Skeletal muscle tissue (tissue), 4 donors: ENCODE measurements around the gene C10orf95. TPM values are rescaled to one million over a fixed set of nuclear protein-coding genes. Genes with fewer than 3 reads are reported as not detected.
"Not testable (repeated sequence)": the region's sequence is repeated elsewhere in the genome, so short reads cannot be mapped to it uniquely, and the experiment has no call there.

Experiments used
- H3K27ac ChIP-seq: one replicate; pipeline ENCODE4 v1.7.0; 2013; ENCODE audit warnings: mild to moderate bottlenecking, low read depth, low read length, inconsistent platforms
- H3K27me3 ChIP-seq, 3 donors: one replicate each; pipeline ENCODE4 v1.7.0; 2013; ENCODE audit warnings: low read length in 3 of 3; ENCODE audit not compliant: control insufficient read depth in 3 of 3, insufficient read depth in 3 of 3
- H3K36me3 ChIP-seq, 3 donors: one replicate each; pipeline ENCODE4 v1.7.0; 2013; ENCODE audit warnings: low read length in 3 of 3; ENCODE audit not compliant: control insufficient read depth in 3 of 3, insufficient read depth in 3 of 3
- H3K4me1 ChIP-seq, 3 donors: one replicate each; pipeline ENCODE4 v1.7.0; 2013; ENCODE audit warnings: low read length in 3 of 3, mild to moderate bottlenecking in 3 of 3; ENCODE audit not compliant: control insufficient read depth in 3 of 3, insufficient read depth in 3 of 3
- H3K4me3 ChIP-seq, 3 donors: one replicate each; pipeline ENCODE4 v1.7.0; 2013; ENCODE audit warnings: low read length in 3 of 3
- H3K9ac ChIP-seq, 3 donors: one replicate each; pipeline ENCODE4 v1.7.0; 2013; ENCODE audit warnings: low read length in 3 of 3, mild to moderate bottlenecking in 3 of 3, moderate library complexity in 2 of 3, low read depth in 1 of 3
- H3K9me3 ChIP-seq, 3 donors: one replicate each; pipeline ENCODE4 v1.7.0; 2013; ENCODE audit warnings: low read length in 3 of 3; ENCODE audit not compliant: control insufficient read depth in 3 of 3
- total RNA-seq: library from RNA; depleted of rRNA; stranded (reverse); fragments of >200 nt; gene quantifications from one replicate; pipeline ENCODE4 v1.2.3, GENCODE V29; 2014
- donor health status: Osteomylitis.

C10orf95 gene
- total RNA-seq, 1 donor from 2014 or later, result not detected

- not testable (repeated sequence) for H3K9me3 ChIP-seq, H3K36me3 ChIP-seq, H3K9ac ChIP-seq, H3K4me3 ChIP-seq, H3K27me3 ChIP-seq, H3K27ac ChIP-seq
- peaks cover 15 to 26% (median 16%) of the 10 kb centered on the region in 3 donors for H3K4me1 ChIP-seq
Measured at GRCh38 chr10:102454662-102455487, 3.5 kb upstream of the C10orf95 start.

GRCh38 chr10:102453502-102453901 lies 2.2 kb upstream of the C10orf95 start:
- Histone ChIP-seq H3K27ac (peak overlapping the region; percentile 66), H3K9ac (no peak overlapping the region), H3K4me3 (no peak overlapping the region), H3K27me3 (no peaks in the 10 kb centered on the region), H3K36me3 (peaks cover 0 to 4% (median 0%) of the 10 kb centered on the region in 3 donors), H3K9me3 (no peaks in the 10 kb centered on the region), H3K4me1 (peaks cover 16 to 26% (median 18%) of the 10 kb centered on the region in 3 donors)

- Histone ChIP-seq H3K4me1 (peaks cover 16 to 26% (median 18%) of the 10 kb centered on the region in 3 donors), H3K27me3 (no peaks in the 10 kb centered on the region), H3K4me3 (peak overlapping the region in 1 of 3 donors; percentile 27), H3K9me3 (no peaks in the 10 kb centered on the region), H3K36me3 (peaks cover 0 to 4% (median 0%) of the 10 kb centered on the region in 3 donors), H3K9ac (no peak overlapping the region), H3K27ac (peak overlapping the region; percentile 66)
Measured at GRCh38 chr10:102452672-102453340, 1.5 kb upstream of the C10orf95 start.

DNA sequence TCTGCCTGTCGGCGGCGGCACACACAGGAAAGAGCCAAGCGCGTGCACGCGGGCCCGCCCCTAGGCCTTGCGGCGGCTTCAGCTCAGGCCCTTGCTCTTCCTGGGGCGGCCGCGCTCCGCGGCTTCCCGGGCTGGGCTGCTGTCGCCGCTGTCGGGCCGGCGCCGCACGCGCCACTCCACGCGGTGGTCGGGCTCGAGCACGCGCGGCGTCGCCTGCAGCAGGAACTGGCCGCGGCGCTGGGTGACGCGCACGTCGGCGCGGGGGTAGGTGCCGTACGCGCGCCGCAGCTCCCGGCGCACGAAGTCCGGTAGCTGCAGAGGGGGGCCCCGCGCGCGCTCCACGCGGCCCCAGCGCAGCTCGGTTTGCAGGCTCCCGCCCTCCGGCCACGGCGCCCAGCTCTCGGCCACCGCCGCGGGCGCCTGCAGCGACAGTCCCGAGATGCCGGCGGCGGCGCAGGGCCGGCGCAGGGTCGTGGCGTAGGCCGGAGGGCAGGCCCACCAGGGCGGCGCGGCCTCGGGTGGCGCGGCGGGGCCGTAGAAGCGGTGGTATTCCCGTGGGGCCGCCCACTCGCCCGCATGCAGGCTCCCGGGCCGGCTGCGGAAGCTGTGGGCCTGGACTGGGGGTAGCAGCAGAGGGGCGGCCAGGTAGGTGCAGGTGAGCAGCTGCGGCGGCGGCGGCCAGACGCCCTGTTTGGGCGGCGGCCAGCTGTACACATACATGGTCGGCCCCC lies 804 bp downstream of the C10orf95 start:
- Histone ChIP-seq H3K4me3 (peak overlapping the region; percentile 91 to 93 (median 93)), H3K9ac (peak overlapping the region; percentile 79 to 94 (median 85)), H3K9me3 (no peaks in the 10 kb centered on the region), H3K27ac (peak overlapping the region; percentile 60), H3K4me1 (peaks cover 16 to 26% (median 18%) of the 10 kb centered on the region in 3 donors), H3K36me3 (peaks cover 0 to 2% (median 0%) of the 10 kb centered on the region in 3 donors), H3K27me3 (no peaks in the 10 kb centered on the region)

DNA sequence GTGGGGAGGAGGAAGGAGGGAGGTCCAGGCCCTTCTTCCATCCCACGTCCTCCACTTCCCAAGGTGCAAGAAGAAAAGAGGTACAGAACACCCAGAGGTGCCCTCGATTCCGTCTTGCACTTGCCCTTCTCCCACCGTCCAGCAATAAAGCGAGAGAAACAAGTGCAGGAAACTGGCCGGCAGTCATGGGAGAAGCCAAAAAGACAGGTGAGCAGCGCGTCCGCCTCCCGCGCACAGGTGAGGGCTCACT lies 1.3 kb downstream of the C10orf95 start:
- Histone ChIP-seq H3K27ac (peak overlapping the region; percentile 60), H3K9ac (peak overlapping the region; percentile 79 to 94 (median 85))

DNA sequence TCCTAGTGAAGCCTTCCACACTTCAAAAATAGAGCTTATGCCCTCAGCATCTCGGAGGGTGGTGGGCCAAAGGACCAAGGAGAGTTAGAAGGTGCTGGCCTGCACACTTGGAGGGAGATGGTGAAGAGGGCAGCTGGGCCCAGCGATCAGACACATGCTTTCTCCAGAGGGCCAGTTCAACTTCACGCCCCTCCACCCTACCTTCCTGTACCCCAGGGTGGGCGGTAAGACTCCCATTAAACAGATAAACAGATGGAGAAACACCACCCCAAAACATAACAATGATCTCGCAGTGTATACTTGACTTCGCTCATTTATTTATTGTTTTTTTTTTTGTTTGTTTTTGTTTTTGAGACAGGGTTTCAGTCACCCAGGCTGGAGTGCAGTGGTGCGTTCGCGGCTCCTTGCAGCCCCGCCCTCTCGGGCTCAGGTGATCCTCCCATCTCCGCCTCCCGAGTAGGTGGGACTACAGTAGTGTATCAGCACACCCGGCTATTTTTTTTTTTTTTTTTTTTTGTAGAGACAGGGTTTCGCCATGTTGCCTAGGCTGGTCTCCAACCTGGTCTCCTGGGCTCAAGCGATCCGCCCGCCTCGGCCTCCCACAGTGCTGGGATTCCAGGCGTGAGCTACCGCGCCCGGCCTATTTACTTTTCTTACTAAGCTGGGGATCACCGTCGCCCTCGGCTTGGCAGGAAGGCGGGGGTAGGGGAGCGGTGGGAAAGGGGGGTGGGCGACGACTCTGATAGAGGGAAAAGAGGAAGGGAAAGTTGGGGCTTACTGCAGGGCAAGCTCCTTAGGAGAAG lies 1.8 kb downstream of the C10orf95 start:
- Histone ChIP-seq H3K36me3 (no peaks in the 10 kb centered on the region), H3K9me3 (no peaks in the 10 kb centered on the region), H3K27ac (peak overlapping the region; percentile 60), H3K4me3 (peak overlapping the region; percentile 91 to 93 (median 93)), H3K9ac (peak overlapping the region; percentile 79 to 94 (median 85)), H3K27me3 (no peaks in the 10 kb centered on the region), H3K4me1 (peaks cover 16 to 26% (median 18%) of the 10 kb centered on the region in 3 donors)

More for the DNA sequence above, 1.3 kb downstream of the C10orf95 start:
- no peaks in the 10 kb centered on the region for H3K27me3 ChIP-seq
- peak overlapping the region; percentile 91 to 93 (median 93) for H3K4me3 ChIP-seq
- H3K4me1 ChIP-seq, result peaks cover 16 to 26% (median 18%) of the 10 kb centered on the region in 3 donors
- H3K36me3 ChIP-seq, result no peaks in the 10 kb centered on the region
- H3K9me3 ChIP-seq, result no peaks in the 10 kb centered on the region

GRCh38 chr10:102444851-102445250 lies 6.5 kb downstream of the C10orf95 start:
- H3K4me1 ChIP-seq, result peaks cover 0 to 2% (median under 1%) of the 10 kb centered on the region in 3 donors
- no peaks in the 10 kb centered on the region for H3K36me3 ChIP-seq
- H3K9ac ChIP-seq, result no peak overlapping the region
- no peak overlapping the region for H3K27ac ChIP-seq
- no peaks in the 10 kb centered on the region for H3K27me3 ChIP-seq
- no peaks in the 10 kb centered on the region for H3K9me3 ChIP-seq
- H3K4me3 ChIP-seq, result no peak overlapping the region

- no peaks in the 10 kb centered on the region for H3K36me3 ChIP-seq
- H3K27ac ChIP-seq, result no peak overlapping the region
- peaks cover 3 to 11% (median 9%) of the 10 kb centered on the region in 3 donors for H3K4me1 ChIP-seq
- peaks cover 6 to 21% (median 11%) of the 10 kb centered on the region in 3 donors for H3K27me3 ChIP-seq
- no peaks in the 10 kb centered on the region for H3K9me3 ChIP-seq
- H3K4me3 ChIP-seq, result no peak overlapping the region
- no peak overlapping the region for H3K9ac ChIP-seq
Measured at GRCh38 chr10:102438374-102438773, 13.0 kb downstream of the C10orf95 start.

GRCh38 chr10:102437515-102437914 lies 13.8 kb downstream of the C10orf95 start:
- Histone ChIP-seq H3K4me3 (no peak overlapping the region), H3K4me1 (peaks cover 3 to 11% (median 9%) of the 10 kb centered on the region in 3 donors), H3K27ac (no peak overlapping the region), H3K27me3 (peaks cover 6 to 23% (median 11%) of the 10 kb centered on the region in 3 donors), H3K9ac (no peak overlapping the region), H3K36me3 (no peaks in the 10 kb centered on the region), H3K9me3 (no peaks in the 10 kb centered on the region)
